HG03575 (cell line): ENCODE data around the gene GABBR2.

Source experiments
- ATAC-seq: cut with Tn5 transposase; IDR thresholded peaks from one replicate; pipeline ENCODE4 v1.9.1; 2021; ENCODE audit not compliant: unreplicated experiment, insufficient number of reproducible peaks, low FRiP score; ENCODE audit errors: extremely low read depth

GABBR2 gene

GRCh38 chr9:98404237-98404636 is 304.5 kb downstream of the GABBR2 start:
- no peak for ATAC-seq

- no peak for ATAC-seq
These were observed 305.0 kb downstream of the GABBR2 start for GRCh38 chr9:98403715-98404114.

GRCh38 chr9:98402019-98402840 is 306.5 kb downstream of the GABBR2 start:
- ATAC-seq, result no peak

GRCh38 chr9:98401140-98402018 is 307.4 kb downstream of the GABBR2 start:
- no peak for ATAC-seq

- no peak for ATAC-seq
These were observed 308.6 kb downstream of the GABBR2 start for GRCh38 chr9:98399950-98400683.

GRCh38 chr9:98396656-98397055 is 312.1 kb downstream of the GABBR2 start:
- no peak for ATAC-seq

GRCh38 chr9:98396236-98396635 is 312.5 kb downstream of the GABBR2 start:
- ATAC-seq, result no peak

GRCh38 chr9:98391867-98392266 is 316.9 kb downstream of the GABBR2 start:
- ATAC-seq, result no peak

- ATAC-seq, result no peak
These were observed 317.3 kb downstream of the GABBR2 start for GRCh38 chr9:98391406-98391805.

- ATAC-seq, result no peak
These were observed 323.0 kb downstream of the GABBR2 start for GRCh38 chr9:98385751-98386150.

- no peak for ATAC-seq
These were observed 325.0 kb downstream of the GABBR2 start for GRCh38 chr9:98383758-98384157.

- ATAC-seq, result no peak
These were observed 327.2 kb downstream of the GABBR2 start for GRCh38 chr9:98381311-98382103.

- no peak for ATAC-seq
These were observed 328.6 kb downstream of the GABBR2 start for GRCh38 chr9:98380065-98380681.

- no peak for ATAC-seq
These were observed 329.2 kb downstream of the GABBR2 start for GRCh38 chr9:98379572-98379971.

GRCh38 chr9:98378794-98379193 is 329.9 kb downstream of the GABBR2 start:
- ATAC-seq, result no peak

- ATAC-seq, result no peak
These were observed 330.4 kb downstream of the GABBR2 start for GRCh38 chr9:98378206-98378780.

- ATAC-seq, result no peak
These were observed 333.5 kb downstream of the GABBR2 start for GRCh38 chr9:98375138-98375726.
